ENCODE results near the gene OOSP2. TPM values are rescaled to one million over a fixed set of nuclear protein-coding genes. Genes with fewer than 3 reads are reported as not detected.

The OOSP2 gene
- total RNA-seq, 1 experiment from 2014 or later, result not detected

DNA sequence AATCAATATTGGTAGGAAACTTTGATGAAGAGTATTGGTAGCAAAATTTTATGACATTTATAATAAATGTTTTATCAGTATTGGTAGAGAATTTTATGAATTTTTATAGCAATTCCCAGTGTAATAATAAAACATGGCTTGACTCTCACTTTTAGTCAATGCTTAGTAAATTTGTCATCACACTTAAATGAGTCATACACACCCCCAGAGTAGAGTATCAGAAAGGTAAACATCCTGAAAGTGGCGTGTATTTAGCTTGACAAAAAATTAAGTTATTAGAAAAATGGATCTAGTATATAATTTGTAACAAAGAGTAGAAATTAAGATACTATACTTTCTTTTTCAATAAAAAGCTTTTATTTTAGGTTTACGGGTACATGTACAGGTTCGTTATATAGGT is 18.8 kb downstream of the OOSP2 start:
- no peaks in the 10 kb centered on the region for H3K4me1 ChIP-seq
- no peaks in the 10 kb centered on the region; the same call in 1 of the 2 replicates for H3K27me3 ChIP-seq (replicated peaks; ENCODE audit: control insufficient read depth, insufficient read depth, low read length)
- DNase-seq, result no peak
- no peaks in the 10 kb centered on the region for H3K36me3 Mint-ChIP-seq (ENCODE audit: insufficient read depth, unreplicated experiment)
- H3K4me3 ChIP-seq (ENCODE audit: low read depth, low read length), result no peak overlapping the region
- H3K27me3 Mint-ChIP-seq (ENCODE audit: insufficient read depth, unreplicated experiment), result peaks cover 2% of the 10 kb centered on the region
- H3K4me1 Mint-ChIP-seq (ENCODE audit: low read depth, unreplicated experiment), result no peaks in the 10 kb centered on the region
- peaks cover 8% of the 10 kb centered on the region for H3K9me3 Mint-ChIP-seq (ENCODE audit: unreplicated experiment)
- no TSS peak for BruUV-seq (replicated peaks)
- intact Hi-C loops (cut with micrococcal nuclease; ENCODE audit: unreplicated experiment), result no loop called here
- peaks cover 3% of the 10 kb centered on the region; the same call in 1 of the 2 replicates for H3K9me3 ChIP-seq
- H3K36me3 ChIP-seq (ENCODE audit: control insufficient read depth, insufficient read depth, low read length), result no peaks in the 10 kb centered on the region
- CTCF ChIA-PET, result no interaction called here
- H3K4me3 Mint-ChIP-seq (ENCODE audit: unreplicated experiment), result no peak overlapping the region
- TF ChIP-seq, protein P1, sequence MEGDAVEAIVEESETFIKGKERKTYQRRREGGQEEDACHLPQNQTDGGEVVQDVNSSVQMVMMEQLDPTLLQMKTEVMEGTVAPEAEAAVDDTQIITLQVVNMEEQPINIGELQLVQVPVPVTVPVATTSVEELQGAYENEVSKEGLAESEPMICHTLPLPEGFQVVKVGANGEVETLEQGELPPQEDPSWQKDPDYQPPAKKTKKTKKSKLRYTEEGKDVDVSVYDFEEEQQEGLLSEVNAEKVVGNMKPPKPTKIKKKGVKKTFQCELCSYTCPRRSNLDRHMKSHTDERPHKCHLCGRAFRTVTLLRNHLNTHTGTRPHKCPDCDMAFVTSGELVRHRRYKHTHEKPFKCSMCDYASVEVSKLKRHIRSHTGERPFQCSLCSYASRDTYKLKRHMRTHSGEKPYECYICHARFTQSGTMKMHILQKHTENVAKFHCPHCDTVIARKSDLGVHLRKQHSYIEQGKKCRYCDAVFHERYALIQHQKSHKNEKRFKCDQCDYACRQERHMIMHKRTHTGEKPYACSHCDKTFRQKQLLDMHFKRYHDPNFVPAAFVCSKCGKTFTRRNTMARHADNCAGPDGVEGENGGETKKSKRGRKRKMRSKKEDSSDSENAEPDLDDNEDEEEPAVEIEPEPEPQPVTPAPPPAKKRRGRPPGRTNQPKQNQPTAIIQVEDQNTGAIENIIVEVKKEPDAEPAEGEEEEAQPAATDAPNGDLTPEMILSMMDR (IDR thresholded peaks at IDR 0.05; ENCODE audit: insufficient read depth in 1 of 2, low read depth in 1 of 2, low read length in 1 of 2, severe bottlenecking in 1 of 2, unreplicated experiment in 1 of 2), result no peak
- POLR2A ChIA-PET, result no interaction called here
- H3K27ac Mint-ChIP-seq (ENCODE audit: unreplicated experiment), result no peak overlapping the region

GRCh38 chr11:60059521-60060240 is 19.5 kb downstream of the OOSP2 start:
- intact Hi-C loops (cut with micrococcal nuclease; ENCODE audit: unreplicated experiment), result no loop called here
- POLR2A ChIA-PET, result no interaction called here
- Histone ChIP-seq H3K4me3 (ENCODE audit: low read depth, low read length) (no peak overlapping the region), H3K4me1 (no peaks in the 10 kb centered on the region), H3K27me3 (replicated peaks; ENCODE audit: control insufficient read depth, insufficient read depth, low read length) (no peaks in the 10 kb centered on the region; the same call in 1 of the 2 replicates), H3K9me3 (peaks cover 3% of the 10 kb centered on the region; the same call in 1 of the 2 replicates), H3K36me3 (ENCODE audit: control insufficient read depth, insufficient read depth, low read length) (no peaks in the 10 kb centered on the region)
- H3K36me3 Mint-ChIP-seq (ENCODE audit: insufficient read depth, unreplicated experiment), result no peaks in the 10 kb centered on the region
- H3K4me3 Mint-ChIP-seq (ENCODE audit: unreplicated experiment), result no peak overlapping the region
- CTCF ChIA-PET, result no interaction called here
- peaks cover 2% of the 10 kb centered on the region for H3K27me3 Mint-ChIP-seq (ENCODE audit: insufficient read depth, unreplicated experiment)
- no TSS peak for BruUV-seq (replicated peaks)
- TF ChIP-seq, protein P1 (IDR thresholded peaks at IDR 0.05; ENCODE audit: insufficient read depth in 1 of 2, low read depth in 1 of 2, low read length in 1 of 2, severe bottlenecking in 1 of 2, unreplicated experiment in 1 of 2), result no peak
- no peaks in the 10 kb centered on the region for H3K4me1 Mint-ChIP-seq (ENCODE audit: low read depth, unreplicated experiment)
- H3K27ac Mint-ChIP-seq (ENCODE audit: unreplicated experiment), result no peak overlapping the region
- no peak for DNase-seq
- H3K9me3 Mint-ChIP-seq (ENCODE audit: unreplicated experiment), result peaks cover 8% of the 10 kb centered on the region

- Mint-ChIP-seq H3K36me3 (ENCODE audit: insufficient read depth, unreplicated experiment) (no peaks in the 10 kb centered on the region), H3K4me3 (ENCODE audit: unreplicated experiment) (no peak overlapping the region), H3K4me1 (ENCODE audit: low read depth, unreplicated experiment) (no peaks in the 10 kb centered on the region), H3K9me3 (ENCODE audit: unreplicated experiment) (peaks cover 7% of the 10 kb centered on the region), H3K27ac (ENCODE audit: unreplicated experiment) (no peak overlapping the region), H3K27me3 (ENCODE audit: insufficient read depth, unreplicated experiment) (peaks cover 2% of the 10 kb centered on the region)
- H3K36me3 ChIP-seq (ENCODE audit: control insufficient read depth, insufficient read depth, low read length), result no peaks in the 10 kb centered on the region
- H3K4me3 ChIP-seq (ENCODE audit: low read depth, low read length), result no peak overlapping the region
- H3K4me1 ChIP-seq, result no peaks in the 10 kb centered on the region
- no peaks in the 10 kb centered on the region for H3K27me3 ChIP-seq (replicated peaks; ENCODE audit: control insufficient read depth, insufficient read depth, low read length)
- CTCF ChIA-PET, result no interaction called here
- intact Hi-C loops (cut with micrococcal nuclease; ENCODE audit: unreplicated experiment), result no loop called here
- no peak for DNase-seq
- no TSS peak for BruUV-seq (replicated peaks)
- peaks cover 3% of the 10 kb centered on the region; the same call in 1 of the 2 replicates for H3K9me3 ChIP-seq
- POLR2A ChIA-PET, result no interaction called here
- TF ChIP-seq, protein P1 (IDR thresholded peaks at IDR 0.05; ENCODE audit: insufficient read depth in 1 of 2, low read depth in 1 of 2, low read length in 1 of 2, severe bottlenecking in 1 of 2, unreplicated experiment in 1 of 2), result no peak
These were observed 23.9 kb downstream of the OOSP2 start for GRCh38 chr11:60064111-60064510.

All from Caco-2 (cell line).